Glutamatergic neuron (in vitro differentiated cells): ENCODE results near the gene FGF12. TPM values are rescaled to one million over a fixed set of nuclear protein-coding genes. Genes with fewer than 3 reads are reported as not detected.

Experiments used
- DNase-seq: peaks from one replicate; pipeline ENCODE4 v3.0.0; 2022
- H3K27ac Mint-ChIP-seq: one replicate; pipeline ENCODE4 v1.8.0; 2020; ENCODE audit warnings: mild to moderate bottlenecking, mixed read lengths, inconsistent platforms; ENCODE audit not compliant: unreplicated experiment
- H3K27me3 Mint-ChIP-seq: one replicate; pipeline ENCODE4 v1.8.0; 2020; ENCODE audit warnings: mild to moderate bottlenecking, moderate library complexity, mixed read lengths, inconsistent platforms; ENCODE audit not compliant: unreplicated experiment
- H3K36me3 Mint-ChIP-seq: one replicate; pipeline ENCODE4 v1.8.0; 2020; ENCODE audit warnings: mild to moderate bottlenecking, mixed read lengths, inconsistent platforms; ENCODE audit not compliant: unreplicated experiment
- H3K4me1 Mint-ChIP-seq: one replicate; pipeline ENCODE4 v1.8.0; 2020; ENCODE audit warnings: mild to moderate bottlenecking, low read depth, mixed read lengths, inconsistent platforms; ENCODE audit not compliant: unreplicated experiment
- H3K4me3 Mint-ChIP-seq: one replicate; pipeline ENCODE4 v1.8.0; 2020; ENCODE audit warnings: mild to moderate bottlenecking, mixed read lengths, inconsistent platforms; ENCODE audit not compliant: unreplicated experiment
- H3K9me3 Mint-ChIP-seq: one replicate; pipeline ENCODE4 v1.8.0; 2020; ENCODE audit warnings: mild to moderate bottlenecking, moderate library complexity, mixed read lengths, inconsistent platforms; ENCODE audit not compliant: unreplicated experiment
- total RNA-seq: library from RNA; stranded (reverse); fragmentation: NEBNext Ultra II Directional; extraction: Animal tissue kit (Norgen Biotek cat#: 25700); gene quantifications from one replicate; pipeline ENCODE4 v1.2.1, GENCODE V29; 2021; ENCODE audit not compliant: unreplicated experiment
- TF ChIP-seq, protein P1 (sequence below): fragments of 200-600 bp; sonication (generic); IDR thresholded peaks from one replicate; pipeline ENCODE4 v1.5.0; 2021; ENCODE audit not compliant: partially characterized antibody, unreplicated experiment

FGF12 gene
- total RNA-seq, 1 donor from 2014 or later = 33.1 TPM

DNA sequence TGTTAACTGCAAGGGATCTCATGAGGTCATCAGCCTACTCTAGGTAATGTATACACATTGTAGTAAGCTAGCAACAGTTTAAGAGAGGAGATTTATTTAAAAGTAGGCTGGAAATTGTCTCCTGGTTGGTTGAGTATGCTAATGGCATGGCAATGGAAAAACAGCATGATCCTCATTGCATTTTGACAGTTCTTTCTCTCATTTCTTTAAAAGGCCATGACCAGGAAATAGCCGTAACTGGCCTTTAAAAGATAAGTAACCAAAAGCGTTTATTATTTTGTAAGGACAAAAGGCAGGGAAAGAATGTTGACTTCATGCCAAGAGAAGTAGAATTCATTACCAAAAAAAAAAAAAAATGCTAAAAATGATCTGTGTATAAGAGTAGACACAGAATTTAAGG is 310.3 kb downstream of the FGF12 start:
- TF ChIP-seq, protein P1, sequence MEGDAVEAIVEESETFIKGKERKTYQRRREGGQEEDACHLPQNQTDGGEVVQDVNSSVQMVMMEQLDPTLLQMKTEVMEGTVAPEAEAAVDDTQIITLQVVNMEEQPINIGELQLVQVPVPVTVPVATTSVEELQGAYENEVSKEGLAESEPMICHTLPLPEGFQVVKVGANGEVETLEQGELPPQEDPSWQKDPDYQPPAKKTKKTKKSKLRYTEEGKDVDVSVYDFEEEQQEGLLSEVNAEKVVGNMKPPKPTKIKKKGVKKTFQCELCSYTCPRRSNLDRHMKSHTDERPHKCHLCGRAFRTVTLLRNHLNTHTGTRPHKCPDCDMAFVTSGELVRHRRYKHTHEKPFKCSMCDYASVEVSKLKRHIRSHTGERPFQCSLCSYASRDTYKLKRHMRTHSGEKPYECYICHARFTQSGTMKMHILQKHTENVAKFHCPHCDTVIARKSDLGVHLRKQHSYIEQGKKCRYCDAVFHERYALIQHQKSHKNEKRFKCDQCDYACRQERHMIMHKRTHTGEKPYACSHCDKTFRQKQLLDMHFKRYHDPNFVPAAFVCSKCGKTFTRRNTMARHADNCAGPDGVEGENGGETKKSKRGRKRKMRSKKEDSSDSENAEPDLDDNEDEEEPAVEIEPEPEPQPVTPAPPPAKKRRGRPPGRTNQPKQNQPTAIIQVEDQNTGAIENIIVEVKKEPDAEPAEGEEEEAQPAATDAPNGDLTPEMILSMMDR = no peak
- Mint-ChIP-seq H3K9me3 (no peaks in the 10 kb centered on the region), H3K27me3 (no peaks in the 10 kb centered on the region), H3K4me3 (no peak overlapping the region), H3K4me1 (no peaks in the 10 kb centered on the region), H3K27ac (no peak overlapping the region), H3K36me3 (no peaks in the 10 kb centered on the region)
- DNase-seq = no peak

DNA sequence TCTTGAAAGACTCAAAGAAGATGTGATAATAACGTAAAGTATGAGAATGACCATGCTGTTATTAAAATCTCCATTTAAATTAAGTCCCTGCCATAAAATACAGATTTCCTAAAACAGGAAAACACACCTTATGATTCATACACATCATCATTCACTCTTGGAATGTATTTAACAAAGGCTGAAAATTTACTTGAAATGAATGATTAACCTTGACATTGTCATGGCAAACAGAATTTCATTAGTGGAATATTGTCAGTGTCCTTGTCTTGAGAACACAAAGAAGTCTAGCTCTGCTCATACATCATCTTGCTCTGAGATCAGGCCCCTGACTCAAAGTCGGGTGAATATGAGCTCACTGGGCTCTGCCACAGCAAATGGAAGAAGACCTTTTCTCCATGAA is 313.9 kb downstream of the FGF12 start:
- Mint-ChIP-seq H3K4me3 (no peak overlapping the region), H3K36me3 (no peaks in the 10 kb centered on the region), H3K4me1 (peaks cover 1% of the 10 kb centered on the region), H3K27me3 (peaks cover 8% of the 10 kb centered on the region), H3K27ac (no peak overlapping the region), H3K9me3 (peaks cover 2% of the 10 kb centered on the region)
- DNase-seq = no peak
- TF ChIP-seq, protein P1 = no peak

DNA sequence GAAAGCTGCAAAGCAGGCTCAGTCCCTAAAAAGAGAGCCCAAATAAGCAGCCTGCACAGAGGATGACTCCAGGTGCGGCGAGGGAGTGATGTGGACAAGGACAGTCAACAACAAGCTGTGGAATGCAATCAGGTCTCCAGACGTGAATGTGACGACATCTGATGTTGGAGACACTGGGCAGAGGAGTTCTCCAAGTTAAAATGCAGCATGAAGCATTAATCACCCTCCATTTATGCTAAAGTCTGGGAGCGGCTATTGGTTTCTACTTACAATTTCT is 316.7 kb downstream of the FGF12 start:
- Mint-ChIP-seq H3K27me3 (peaks cover 14% of the 10 kb centered on the region), H3K27ac (no peak overlapping the region), H3K4me3 (peak overlapping the region; percentile 81), H3K36me3 (peaks cover 8% of the 10 kb centered on the region), H3K9me3 (peaks cover 4% of the 10 kb centered on the region), H3K4me1 (peaks cover 7% of the 10 kb centered on the region)
- no peak for DNase-seq
- TF ChIP-seq, protein P1 = no peak

DNA sequence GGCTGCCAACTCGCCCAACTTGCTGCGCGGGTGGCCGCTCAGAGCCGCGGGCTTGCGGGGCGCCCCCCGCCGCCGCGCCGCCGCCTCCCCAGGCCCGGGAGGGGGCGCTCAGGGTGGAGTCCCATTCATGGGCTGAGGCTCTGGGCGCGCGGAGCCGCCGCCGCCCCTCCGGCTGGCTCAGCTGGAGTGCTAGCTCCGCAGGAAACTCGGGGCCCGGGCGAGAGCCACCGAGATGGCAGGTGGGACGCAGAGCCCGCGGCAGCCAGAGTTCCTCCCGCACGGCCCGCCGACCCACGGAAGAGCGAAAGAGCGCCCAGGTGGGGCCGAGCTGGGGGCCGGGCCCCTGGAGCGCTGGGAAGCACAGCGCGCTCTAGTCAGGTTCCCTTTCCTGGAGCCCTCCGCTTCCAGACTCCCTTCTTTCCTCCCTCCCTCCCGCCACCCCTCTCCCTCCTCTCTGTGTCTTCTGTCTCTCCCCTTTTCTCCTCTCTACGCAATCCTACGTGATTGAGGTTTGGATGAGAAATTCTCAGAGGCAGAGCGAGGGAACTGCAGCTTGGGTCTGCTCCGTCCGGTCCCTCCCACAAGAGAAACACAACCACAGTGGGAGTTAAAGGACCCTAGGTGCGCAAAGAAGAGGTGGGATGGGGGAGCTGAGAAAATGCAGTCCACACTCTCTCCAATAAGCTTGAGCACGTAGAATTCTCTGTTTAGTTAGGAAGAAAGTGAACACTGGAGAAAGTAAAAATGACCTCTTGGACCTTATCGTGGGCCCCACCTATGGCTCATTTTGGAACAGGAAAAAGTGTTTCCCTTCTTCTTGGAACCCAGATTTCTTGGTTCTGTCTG is 317.3 kb downstream of the FGF12 start:
- Mint-ChIP-seq H3K36me3 (peaks cover 8% of the 10 kb centered on the region), H3K4me3 (peak overlapping the region; percentile 81), H3K4me1 (peaks cover 7% of the 10 kb centered on the region), H3K27me3 (peaks cover 14% of the 10 kb centered on the region), H3K9me3 (peaks cover 4% of the 10 kb centered on the region), H3K27ac (no peak overlapping the region)
- peak; percentile 19 for DNase-seq
- TF ChIP-seq, protein P1 = no peak

DNA sequence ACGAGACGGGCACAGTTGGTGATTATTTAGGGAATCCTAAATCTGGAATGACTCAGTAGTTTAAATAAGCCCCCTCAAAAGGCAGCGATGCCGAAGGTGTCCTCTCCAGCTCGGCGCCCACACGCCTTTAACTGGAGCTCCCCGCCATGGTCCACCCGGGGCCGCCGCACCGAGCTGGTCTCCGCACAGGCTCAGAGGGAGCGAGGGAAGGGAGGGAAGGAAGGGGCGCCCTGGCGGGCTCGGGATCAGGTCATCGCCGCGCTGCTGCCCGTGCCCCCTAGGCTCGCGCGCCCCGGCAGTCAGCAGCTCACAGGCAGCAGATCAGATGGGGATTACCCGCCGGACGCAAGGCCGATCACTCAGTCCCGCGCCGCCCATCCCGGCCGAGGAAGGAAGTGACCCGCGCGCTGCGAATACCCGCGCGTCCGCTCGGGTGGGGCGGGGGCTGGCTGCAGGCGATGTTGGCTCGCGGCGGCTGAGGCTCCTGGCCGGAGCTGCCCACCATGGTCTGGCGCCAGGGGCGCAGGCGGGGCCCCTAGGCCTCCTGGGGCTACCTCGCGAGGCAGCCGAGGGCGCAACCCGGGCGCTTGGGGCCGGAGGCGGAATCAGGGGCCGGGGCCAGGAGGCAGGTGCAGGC is 318.0 kb downstream of the FGF12 start:
- Mint-ChIP-seq H3K4me1 (peaks cover 7% of the 10 kb centered on the region), H3K9me3 (peaks cover 4% of the 10 kb centered on the region), H3K36me3 (peaks cover 8% of the 10 kb centered on the region), H3K4me3 (peak overlapping the region; percentile 91), H3K27me3 (peaks cover 14% of the 10 kb centered on the region), H3K27ac (no peak overlapping the region)
- TF ChIP-seq, protein P1 = no peak
- peak; percentile 72 for DNase-seq
